WTC11 (cell line): ENCODE results near the gene SMYD4. TPM values are rescaled to one million over a fixed set of nuclear protein-coding genes. Genes with fewer than 3 reads are reported as not detected.

Source experiments
- ATAC-seq: fragments of 200-7000 bp; cut with Tn5 transposase; 2 replicates; pipeline ENCODE4 v1.10.0; 2021; ENCODE audit warnings: mild to moderate bottlenecking, moderate library complexity
- CTCF ChIA-PET: fragments of 300-600 bp; sonication (Branson Sonifier 250); formaldehyde crosslinking; loops from one replicate; lab custom pipeline; 2021; ENCODE audit warnings: antibody characterized with exemption; lab: Charles Lee
- POLR2A ChIA-PET: fragments of 350-600 bp; sonication (Branson Sonifier 250); formaldehyde crosslinking; loops from one replicate; lab custom pipeline; 2021; ENCODE audit warnings: antibody characterized with exemption; lab: Charles Lee
- DNase-seq: peaks from one replicate; pipeline ENCODE4 v3.0.0; 2021; ENCODE audit warnings: low spot score
- H3K27ac Mint-ChIP-seq: 2 replicates; pipeline ENCODE4 v1.8.0; 2021; ENCODE audit warnings: mixed read lengths
- H3K27me3 Mint-ChIP-seq: 2 replicates; pipeline ENCODE4 v1.8.0; 2021; ENCODE audit warnings: low read depth, mild to moderate bottlenecking, moderate library complexity, mixed read lengths
- H3K36me3 Mint-ChIP-seq: 2 replicates; pipeline ENCODE4 v1.8.0; 2021; ENCODE audit warnings: mixed read lengths
- H3K4me1 Mint-ChIP-seq: 2 replicates; pipeline ENCODE4 v1.8.0; 2022; ENCODE audit warnings: mixed read lengths
- H3K4me3 Mint-ChIP-seq: 2 replicates; pipeline ENCODE4 v1.8.0; 2021; ENCODE audit warnings: mild to moderate bottlenecking, moderate library complexity, mixed read lengths
- H3K9me3 Mint-ChIP-seq: 2 replicates; pipeline ENCODE4 v1.8.0; 2021; ENCODE audit warnings: mixed read lengths
- AR ChIP-seq: fragments of 250-450 bp; sonication (Bioruptor Pico); IDR thresholded peaks from 2 replicates; pipeline ENCODE4 v1.9.0; 2021; ENCODE audit warnings: mild to moderate bottlenecking
- ATF6 ChIP-seq: sonication (generic); formaldehyde crosslinking; IDR thresholded peaks from 2 replicates; pipeline ENCODE4 v1.8.1; 2023; ENCODE audit warnings: mild to moderate bottlenecking, missing genetic modification reagents
- CBFB ChIP-seq: sonication (generic); formaldehyde crosslinking; IDR thresholded peaks from 2 replicates; pipeline ENCODE4 v1.8.1; 2022; ENCODE audit warnings: mild to moderate bottlenecking, low read depth, missing genetic modification reagents
- CREM ChIP-seq: sonication (generic); formaldehyde crosslinking; IDR thresholded peaks from 2 replicates; pipeline ENCODE4 v1.8.1; 2022; ENCODE audit warnings: mild to moderate bottlenecking, missing genetic modification reagents, moderate library complexity
- CTCF ChIP-seq: fragments of 200-600 bp; IDR thresholded peaks from 2 replicates; pipeline ENCODE4 v1.8.0; 2022; ENCODE audit warnings: antibody characterized with exemption
- ERG ChIP-seq: fragments of 250-450 bp; sonication (Bioruptor Pico); IDR thresholded peaks from 2 replicates; pipeline ENCODE4 v1.8.0; 2021; ENCODE audit warnings: mild to moderate bottlenecking
- GRHL2 ChIP-seq: fragments of 250-450 bp; sonication (Bioruptor Pico); IDR thresholded peaks from 2 replicates; pipeline ENCODE4 v1.8.0; 2022; ENCODE audit warnings: mild to moderate bottlenecking, moderate library complexity; ENCODE audit not compliant: insufficient replicate concordance, severe bottlenecking
- IRF1 ChIP-seq: sonication (generic); formaldehyde crosslinking; IDR thresholded peaks from 2 replicates; pipeline ENCODE4 v1.8.0; 2023; ENCODE audit warnings: missing genetic modification reagents
- IRF2 ChIP-seq: sonication (generic); formaldehyde crosslinking; IDR thresholded peaks from 2 replicates; pipeline ENCODE4 v1.8.0; 2022; ENCODE audit warnings: low read depth, missing genetic modification reagents, borderline replicate concordance
- KAT7 ChIP-seq: sonication (generic); formaldehyde crosslinking; IDR thresholded peaks from 2 replicates; pipeline ENCODE4 v1.8.1; 2023; ENCODE audit warnings: missing genetic modification reagents, mild to moderate bottlenecking, borderline replicate concordance
- MLX ChIP-seq: sonication (generic); formaldehyde crosslinking; IDR thresholded peaks from 2 replicates; pipeline ENCODE4 v1.8.1; 2023; ENCODE audit warnings: mild to moderate bottlenecking, missing genetic modification reagents, moderate library complexity
- NFE2L1 ChIP-seq: sonication (generic); formaldehyde crosslinking; IDR thresholded peaks from 2 replicates; pipeline ENCODE4 v1.8.1; 2023; ENCODE audit warnings: missing genetic modification reagents
- NFYB ChIP-seq: sonication (generic); formaldehyde crosslinking; conservative IDR thresholded peaks from 2 replicates; pipeline ENCODE4 v1.8.0; 2022; ENCODE audit warnings: low read depth, missing genetic modification reagents
- NR1H2 ChIP-seq: sonication (generic); formaldehyde crosslinking; IDR thresholded peaks from 2 replicates; pipeline ENCODE4 v1.9.0; 2021; ENCODE audit warnings: mild to moderate bottlenecking, moderate library complexity, missing genetic modification reagents
- NR3C1 ChIP-seq: sonication (generic); formaldehyde crosslinking; conservative IDR thresholded peaks from 2 replicates; pipeline ENCODE4 v1.8.1; 2023; ENCODE audit warnings: low read depth, mild to moderate bottlenecking, missing genetic modification reagents
- PRRX2 ChIP-seq: fragments of 250-450 bp; sonication (Bioruptor Pico); IDR thresholded peaks from 2 replicates; pipeline ENCODE4 v1.8.0; 2021; ENCODE audit warnings: mild to moderate bottlenecking
- SOX15 ChIP-seq: fragments of 250-450 bp; sonication (Bioruptor Pico); IDR thresholded peaks from 2 replicates; pipeline ENCODE4 v1.9.0; 2021; ENCODE audit warnings: mild to moderate bottlenecking
- SP1 ChIP-seq: sonication (generic); formaldehyde crosslinking; conservative IDR thresholded peaks from 2 replicates; pipeline ENCODE4 v1.8.1; 2022; ENCODE audit warnings: missing genetic modification reagents
- TCF7 ChIP-seq: sonication (generic); formaldehyde crosslinking; IDR thresholded peaks from 2 replicates; pipeline ENCODE4 v1.8.0; 2022; ENCODE audit warnings: mild to moderate bottlenecking, low read depth, missing genetic modification reagents, moderate library complexity
- TEAD1 ChIP-seq: sonication (generic); formaldehyde crosslinking; IDR thresholded peaks from 2 replicates; pipeline ENCODE4 v1.8.0; 2022; ENCODE audit warnings: mild to moderate bottlenecking, missing genetic modification reagents
- ZBTB21 ChIP-seq: sonication (generic); formaldehyde crosslinking; IDR thresholded peaks from 2 replicates; pipeline ENCODE4 v1.8.1; 2023; ENCODE audit warnings: mild to moderate bottlenecking, missing genetic modification reagents, borderline replicate concordance
- ZBTB43 ChIP-seq: sonication (generic); formaldehyde crosslinking; IDR thresholded peaks from 2 replicates; pipeline ENCODE4 v1.8.1; 2023; ENCODE audit warnings: mild to moderate bottlenecking, missing genetic modification reagents
- ZMAT4 ChIP-seq: fragments of 250-450 bp; sonication (Bioruptor Pico); IDR thresholded peaks from 2 replicates; pipeline ENCODE4 v1.9.0; 2021; ENCODE audit warnings: mild to moderate bottlenecking
- ZNF121 ChIP-seq: sonication (generic); formaldehyde crosslinking; IDR thresholded peaks from 2 replicates; pipeline ENCODE4 v1.8.0; 2023; ENCODE audit warnings: missing genetic modification reagents
- ZNF317 ChIP-seq: sonication (generic); formaldehyde crosslinking; IDR thresholded peaks from 2 replicates; pipeline ENCODE4 v1.8.1; 2023; ENCODE audit warnings: low read depth, mild to moderate bottlenecking, moderate library complexity, missing genetic modification reagents, borderline replicate concordance
- ZNF423 ChIP-seq: fragments of 250-450 bp; sonication (Bioruptor Pico); IDR thresholded peaks from 2 replicates; pipeline ENCODE4 v2.1.2; 2022; ENCODE audit warnings: mild to moderate bottlenecking, moderate library complexity
- total RNA-seq: library from RNA; stranded (reverse); gene quantifications from 3 replicates; pipeline ENCODE4 v1.2.3, GENCODE V29; 2021

The SMYD4 gene
- total RNA-seq, 1 experiment from 2014 or later: 24.1 TPM

GRCh38 chr17:1843947-1844346 is 14.2 kb upstream of the SMYD4 start (continued):
- no peak for TF ChIP-seq SOX15 (CRISPR knock-in tag)
- TF ChIP-seq CBFB: no peak
- no peak for TF ChIP-seq MLX (CRISPR knock-in tag)
- no peak for TF ChIP-seq ZNF423
- no peak for TF ChIP-seq PRRX2 (CRISPR knock-in tag)
- TF ChIP-seq GRHL2 (CRISPR knock-in tag): no peak
- no peak for TF ChIP-seq ZNF317
- no peak for TF ChIP-seq NFE2L1 (CRISPR knock-in tag)

- H3K27ac Mint-ChIP-seq: no peak overlapping the region
- ATAC-seq: no peak
- no peaks in the 10 kb centered on the region for H3K27me3 Mint-ChIP-seq
- no peaks in the 10 kb centered on the region for H3K4me1 Mint-ChIP-seq
- ChIA-PET CTCF (interaction anchor here (1.5 kb wide), 1 partner anchor 10 kb away, joined by 4 read pairs; the partner anchor contains the start of genes RPA1 and SMYD4), POLR2A (interaction anchor here (0.7 kb wide), 3 partner anchors 25 to 996 kb away, joined by 3 to 9 read pairs (median 4); no protein-coding TSS in a partner anchor)
- no peaks in the 10 kb centered on the region; the same call in 1 of the 2 replicates for H3K9me3 Mint-ChIP-seq
- peaks cover 32% of the 10 kb centered on the region for H3K36me3 Mint-ChIP-seq
- no peak overlapping the region for H3K4me3 Mint-ChIP-seq
- no peak for DNase-seq
- no peak for TF ChIP-seq AR
- no peak for TF ChIP-seq MLX (CRISPR knock-in tag)
- no peak for TF ChIP-seq SOX15 (CRISPR knock-in tag)
- TF ChIP-seq ZBTB21 (CRISPR knock-in tag): no peak
- no peak for TF ChIP-seq CREM
- no peak for TF ChIP-seq ZMAT4
- TF ChIP-seq IRF1: no peak
- TF ChIP-seq ZNF121 (CRISPR knock-in tag): no peak
- no peak for TF ChIP-seq KAT7
- TF ChIP-seq NR1H2 (CRISPR knock-in tag): no peak
- no peak for TF ChIP-seq ATF6 (CRISPR knock-in tag)
- no peak for TF ChIP-seq ERG (CRISPR knock-in tag)
- no peak for TF ChIP-seq TCF7 (CRISPR knock-in tag)
- TF ChIP-seq TEAD1 (CRISPR knock-in tag): no peak
- no peak for TF ChIP-seq CTCF
- no peak for TF ChIP-seq SP1 (CRISPR knock-in tag)
- TF ChIP-seq ZBTB43 (CRISPR knock-in tag): no peak
- no peak for TF ChIP-seq IRF2 (CRISPR knock-in tag)
- no peak for TF ChIP-seq NR3C1 (CRISPR knock-in tag)
- TF ChIP-seq NFYB (CRISPR knock-in tag): no peak
These were observed 9.8 kb upstream of the SMYD4 start for GRCh38 chr17:1839516-1839915.
